HL-60 (cell line): ENCODE results near the gene C17orf50.
A peak's percentile ranks its signal among the peaks of the same experiment; 100 is the strongest.

Experiments used
- GABPA ChIP-seq: IDR thresholded peaks from 2 replicates; pipeline ENCODE4 v1.6.1; 2012; ENCODE audit warnings: low read depth
- POLR2AphosphoS5 ChIP-seq: IDR thresholded peaks from 2 replicates; pipeline ENCODE4 v1.6.1; 2012; ENCODE audit warnings: low read depth
- TF ChIP-seq, protein P1 (sequence below): IDR thresholded peaks from one replicate; pipeline ENCODE4 v1.5.1; 2011; ENCODE audit warnings: low read length, control low read depth, inconsistent platforms; ENCODE audit not compliant: insufficient read depth

DNA sequence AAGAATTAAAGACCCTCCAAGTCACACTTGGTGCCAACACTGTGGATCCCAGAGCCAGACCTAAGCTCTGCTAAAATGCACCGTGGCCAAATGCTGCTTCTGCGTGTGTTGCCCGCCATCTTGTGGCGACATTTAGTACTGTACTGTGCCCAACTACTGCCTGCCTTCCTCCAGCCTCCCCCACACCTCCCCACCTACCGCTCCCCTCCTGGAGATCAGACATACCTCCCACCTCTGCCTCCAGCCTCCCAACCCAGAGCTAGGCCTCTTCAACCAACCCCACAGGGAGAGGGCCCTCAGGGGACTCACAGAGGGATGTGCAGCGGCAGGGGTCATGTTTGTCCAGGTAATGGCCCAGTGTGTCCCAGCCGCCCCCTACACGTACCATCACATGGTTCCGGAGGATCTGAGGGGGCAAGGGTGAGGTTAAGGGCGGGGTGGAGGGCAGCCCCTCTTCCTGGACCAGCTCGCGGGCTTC, 13.1 kb upstream of the C17orf50 start:
- TF ChIP-seq GABPA (no peak), POLR2AphosphoS5 (no peak)
- TF ChIP-seq, protein P1, sequence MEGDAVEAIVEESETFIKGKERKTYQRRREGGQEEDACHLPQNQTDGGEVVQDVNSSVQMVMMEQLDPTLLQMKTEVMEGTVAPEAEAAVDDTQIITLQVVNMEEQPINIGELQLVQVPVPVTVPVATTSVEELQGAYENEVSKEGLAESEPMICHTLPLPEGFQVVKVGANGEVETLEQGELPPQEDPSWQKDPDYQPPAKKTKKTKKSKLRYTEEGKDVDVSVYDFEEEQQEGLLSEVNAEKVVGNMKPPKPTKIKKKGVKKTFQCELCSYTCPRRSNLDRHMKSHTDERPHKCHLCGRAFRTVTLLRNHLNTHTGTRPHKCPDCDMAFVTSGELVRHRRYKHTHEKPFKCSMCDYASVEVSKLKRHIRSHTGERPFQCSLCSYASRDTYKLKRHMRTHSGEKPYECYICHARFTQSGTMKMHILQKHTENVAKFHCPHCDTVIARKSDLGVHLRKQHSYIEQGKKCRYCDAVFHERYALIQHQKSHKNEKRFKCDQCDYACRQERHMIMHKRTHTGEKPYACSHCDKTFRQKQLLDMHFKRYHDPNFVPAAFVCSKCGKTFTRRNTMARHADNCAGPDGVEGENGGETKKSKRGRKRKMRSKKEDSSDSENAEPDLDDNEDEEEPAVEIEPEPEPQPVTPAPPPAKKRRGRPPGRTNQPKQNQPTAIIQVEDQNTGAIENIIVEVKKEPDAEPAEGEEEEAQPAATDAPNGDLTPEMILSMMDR: peak; percentile 68
